ENCODE results near the gene MS4A5. TPM values are rescaled to one million over a fixed set of nuclear protein-coding genes. Genes with fewer than 3 reads are reported as not detected.

MS4A5 gene, protein sequence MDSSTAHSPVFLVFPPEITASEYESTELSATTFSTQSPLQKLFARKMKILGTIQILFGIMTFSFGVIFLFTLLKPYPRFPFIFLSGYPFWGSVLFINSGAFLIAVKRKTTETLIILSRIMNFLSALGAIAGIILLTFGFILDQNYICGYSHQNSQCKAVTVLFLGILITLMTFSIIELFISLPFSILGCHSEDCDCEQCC
- total RNA-seq (2021) (not detected in 3 replicates), Bru-seq, nascent RNA (percentile 15 among the genes with signal in this experiment)
- long read RNA-seq, experiment 1, result 0 reads
- long read RNA-seq, experiment 2, result 0 reads
- long read RNA-seq, experiment 3, result 0 reads

DNA sequence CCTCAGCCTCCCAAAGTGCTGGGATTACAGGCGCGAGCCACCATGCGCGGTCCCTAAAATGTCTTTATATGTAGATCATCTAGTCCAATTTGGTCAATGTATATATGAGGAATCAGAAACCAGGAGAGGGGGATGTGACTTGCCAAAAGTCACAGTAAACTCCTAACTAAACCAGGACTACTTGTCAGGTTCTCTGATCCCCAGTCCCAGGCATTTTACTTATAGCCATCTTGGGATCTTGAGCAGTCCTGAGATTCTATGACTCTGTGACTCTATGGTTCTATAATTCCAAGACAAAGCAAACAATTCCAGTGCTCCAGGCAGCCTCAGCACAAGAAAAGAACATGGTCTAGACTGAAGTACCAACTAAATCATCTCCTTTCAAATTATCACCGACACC is at the start of gene MS4A5:
TSS of gene MS4A5 (plus strand) at position 301 of the 400 bp plus-strand sequence. CDS start 103 bp downstream, outside the sequence.
- Mint-ChIP-seq H3K27me3 (ENCODE audit: low read depth) (no peaks in the 10 kb centered on the region), H3K4me1 (peaks cover 11% of the 10 kb centered on the region), H3K4me3 (no peak within 1 kb of the TSS), H3K36me3 (no peaks in the 10 kb centered on the region), H3K27ac (no peak within 1 kb of the TSS), H3K9me3 (peaks cover 3% of the 10 kb centered on the region; the same call in 1 of the 2 replicates)
- DNase-seq (ENCODE audit: low spot score) (no peak), ATAC-seq (no peak)
- ChIA-PET POLR2A (no interaction called here), CTCF (no interaction called here)
- TF ChIP-seq FOXP1 (CRISPR knock-in tag; IDR thresholded peaks at IDR 0.05; ENCODE audit: borderline replicate concordance) (no peak), CREM (CRISPR knock-in tag; IDR thresholded peaks at IDR 0.05) (no peak), ZNF263 (CRISPR knock-in tag; IDR thresholded peaks at IDR 0.05; ENCODE audit: low read depth) (no peak), MYBL2 (CRISPR knock-in tag; IDR thresholded peaks at IDR 0.05) (no peak), SP1 (CRISPR knock-in tag; conservative IDR thresholded peaks at IDR 0.05) (no peak)

DNA sequence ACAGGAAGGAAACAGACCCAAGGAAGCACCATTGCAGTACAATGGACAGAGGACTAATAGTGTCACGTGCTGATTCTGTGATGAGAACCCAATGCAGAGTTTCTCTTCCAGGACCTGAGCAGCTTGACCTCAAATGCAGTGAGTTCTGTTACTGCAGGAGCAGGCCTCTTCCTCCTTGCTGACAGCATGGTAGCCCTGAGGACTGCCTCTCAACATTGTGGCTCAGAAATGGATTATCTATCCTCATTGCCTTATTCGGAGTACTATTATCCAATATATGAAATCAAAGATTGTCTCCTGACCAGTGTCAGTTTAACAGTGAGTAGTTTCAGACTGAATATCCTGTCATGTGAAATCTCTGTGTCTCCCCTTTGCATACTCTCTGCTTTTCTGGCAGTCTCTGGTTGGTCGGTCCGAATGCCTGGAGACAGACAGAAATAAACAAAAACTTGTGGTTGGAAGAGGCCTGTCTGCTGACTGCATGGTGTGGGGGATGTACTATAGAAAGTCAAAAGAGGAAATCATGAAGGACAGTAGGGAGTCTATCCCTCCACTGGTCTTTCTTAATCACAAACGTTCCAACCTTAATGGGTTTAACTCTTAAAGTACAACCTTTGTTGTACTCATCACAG is 40.0 kb upstream of the MS4A5 start:
- H3K27ac Mint-ChIP-seq, result no peak overlapping the region
- DNase-seq (ENCODE audit: low spot score), result no peak
- no peak for ATAC-seq
- TF ChIP-seq ESRRA (CRISPR knock-in tag; IDR thresholded peaks at IDR 0.05; ENCODE audit: borderline replicate concordance) (no peak), ZNF416 (CRISPR knock-in tag; IDR thresholded peaks at IDR 0.05) (no peak), NFE2L1 (CRISPR knock-in tag; IDR thresholded peaks at IDR 0.05) (no peak)
- TF ChIP-seq, protein P1, sequence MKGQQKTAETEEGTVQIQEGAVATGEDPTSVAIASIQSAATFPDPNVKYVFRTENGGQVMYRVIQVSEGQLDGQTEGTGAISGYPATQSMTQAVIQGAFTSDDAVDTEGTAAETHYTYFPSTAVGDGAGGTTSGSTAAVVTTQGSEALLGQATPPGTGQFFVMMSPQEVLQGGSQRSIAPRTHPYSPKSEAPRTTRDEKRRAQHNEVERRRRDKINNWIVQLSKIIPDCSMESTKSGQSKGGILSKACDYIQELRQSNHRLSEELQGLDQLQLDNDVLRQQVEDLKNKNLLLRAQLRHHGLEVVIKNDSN (CRISPR knock-in tag; IDR thresholded peaks at IDR 0.05), result no peak
- TF ChIP-seq, protein P2, sequence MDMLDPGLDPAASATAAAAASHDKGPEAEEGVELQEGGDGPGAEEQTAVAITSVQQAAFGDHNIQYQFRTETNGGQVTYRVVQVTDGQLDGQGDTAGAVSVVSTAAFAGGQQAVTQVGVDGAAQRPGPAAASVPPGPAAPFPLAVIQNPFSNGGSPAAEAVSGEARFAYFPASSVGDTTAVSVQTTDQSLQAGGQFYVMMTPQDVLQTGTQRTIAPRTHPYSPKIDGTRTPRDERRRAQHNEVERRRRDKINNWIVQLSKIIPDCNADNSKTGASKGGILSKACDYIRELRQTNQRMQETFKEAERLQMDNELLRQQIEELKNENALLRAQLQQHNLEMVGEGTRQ (CRISPR knock-in tag; IDR thresholded peaks at IDR 0.05), result no peak
- TF ChIP-seq, protein P3, sequence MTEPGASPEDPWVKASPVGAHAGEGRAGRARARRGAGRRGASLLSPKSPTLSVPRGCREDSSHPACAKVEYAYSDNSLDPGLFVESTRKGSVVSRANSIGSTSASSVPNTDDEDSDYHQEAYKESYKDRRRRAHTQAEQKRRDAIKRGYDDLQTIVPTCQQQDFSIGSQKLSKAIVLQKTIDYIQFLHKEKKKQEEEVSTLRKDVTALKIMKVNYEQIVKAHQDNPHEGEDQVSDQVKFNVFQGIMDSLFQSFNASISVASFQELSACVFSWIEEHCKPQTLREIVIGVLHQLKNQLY (CRISPR knock-in tag; IDR thresholded peaks at IDR 0.05), result no peak
- ChIA-PET CTCF (no interaction called here), POLR2A (no interaction called here)
- H3K27me3 Mint-ChIP-seq (ENCODE audit: low read depth), result no peaks in the 10 kb centered on the region
- peaks cover 5% of the 10 kb centered on the region; the same call in 1 of the 2 replicates for H3K9me3 Mint-ChIP-seq
- peaks cover 8% of the 10 kb centered on the region for H3K4me1 Mint-ChIP-seq
- no peak overlapping the region for H3K4me3 Mint-ChIP-seq
- H3K36me3 Mint-ChIP-seq, result no peaks in the 10 kb centered on the region

DNA sequence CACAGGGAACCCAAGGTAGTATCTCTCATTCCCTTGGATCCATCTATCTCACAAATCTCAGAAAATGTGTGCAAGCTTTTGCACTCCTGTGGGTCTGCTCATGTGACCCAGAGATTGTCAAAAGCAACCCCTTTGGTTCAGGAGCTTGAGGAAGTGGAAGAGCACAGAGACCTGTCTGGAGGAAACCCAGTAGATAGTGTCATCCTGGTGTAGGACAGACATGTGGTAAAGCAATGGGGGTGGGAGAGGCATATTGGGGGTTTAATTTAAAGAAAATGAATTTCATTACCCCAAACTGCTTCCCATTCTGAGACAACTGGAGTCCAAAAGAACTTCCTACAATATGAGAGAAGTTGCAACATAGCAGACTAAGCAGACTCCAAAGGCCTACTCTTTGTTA is 39.0 kb upstream of the MS4A5 start:
- H3K27me3 Mint-ChIP-seq (ENCODE audit: low read depth), result no peaks in the 10 kb centered on the region
- H3K27ac Mint-ChIP-seq, result no peak overlapping the region
- ChIA-PET POLR2A (no interaction called here), CTCF (no interaction called here)
- H3K36me3 Mint-ChIP-seq, result no peaks in the 10 kb centered on the region
- H3K4me1 Mint-ChIP-seq, result peaks cover 8% of the 10 kb centered on the region
- H3K9me3 Mint-ChIP-seq, result peaks cover 5% of the 10 kb centered on the region; the same call in 1 of the 2 replicates
- TF ChIP-seq, protein P4, sequence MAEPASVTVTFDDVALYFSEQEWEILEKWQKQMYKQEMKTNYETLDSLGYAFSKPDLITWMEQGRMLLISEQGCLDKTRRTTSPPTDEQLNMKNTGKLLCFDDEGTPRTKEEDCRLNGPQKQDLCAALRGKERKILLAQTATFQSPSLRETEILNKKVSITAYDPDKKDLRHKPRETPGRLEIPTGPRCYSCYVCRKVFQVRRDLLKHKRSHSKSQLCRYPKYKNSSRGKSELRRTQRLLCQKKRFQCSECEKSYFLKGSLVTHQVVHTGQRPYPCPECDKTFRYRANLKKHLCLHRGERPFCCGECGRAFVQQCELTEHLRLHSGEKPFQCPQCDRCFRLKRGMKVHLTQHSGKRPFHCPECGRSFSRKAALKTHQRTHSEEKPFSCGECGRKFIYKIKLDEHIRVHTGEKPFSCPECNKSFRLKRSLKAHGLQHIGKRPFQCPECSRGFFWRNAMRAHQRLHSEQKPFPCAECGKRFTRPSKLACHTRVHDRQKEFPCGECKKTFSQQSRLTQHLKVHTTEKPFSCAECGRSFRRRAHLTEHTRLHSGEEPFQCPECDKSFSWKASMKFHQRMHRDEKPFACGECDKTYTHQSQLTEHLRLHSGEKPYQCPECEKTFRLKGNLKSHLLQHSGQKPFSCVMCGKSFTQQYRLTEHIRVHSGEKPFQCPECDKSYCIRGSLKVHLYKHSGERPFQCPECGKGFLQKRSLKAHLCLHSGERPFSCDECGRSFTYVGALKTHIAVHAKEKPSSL (CRISPR knock-in tag; conservative IDR thresholded peaks at IDR 0.05), result no peak
- TF ChIP-seq, protein P5, sequence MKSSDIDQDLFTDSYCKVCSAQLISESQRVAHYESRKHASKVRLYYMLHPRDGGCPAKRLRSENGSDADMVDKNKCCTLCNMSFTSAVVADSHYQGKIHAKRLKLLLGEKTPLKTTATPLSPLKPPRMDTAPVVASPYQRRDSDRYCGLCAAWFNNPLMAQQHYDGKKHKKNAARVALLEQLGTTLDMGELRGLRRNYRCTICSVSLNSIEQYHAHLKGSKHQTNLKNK (CRISPR knock-in tag; IDR thresholded peaks at IDR 0.05), result no peak
- TF ChIP-seq FOXP1 (CRISPR knock-in tag; IDR thresholded peaks at IDR 0.05; ENCODE audit: borderline replicate concordance) (no peak), NR3C1 (CRISPR knock-in tag; conservative IDR thresholded peaks at IDR 0.05; ENCODE audit: low read depth) (no peak)
- TF ChIP-seq, protein P6, sequence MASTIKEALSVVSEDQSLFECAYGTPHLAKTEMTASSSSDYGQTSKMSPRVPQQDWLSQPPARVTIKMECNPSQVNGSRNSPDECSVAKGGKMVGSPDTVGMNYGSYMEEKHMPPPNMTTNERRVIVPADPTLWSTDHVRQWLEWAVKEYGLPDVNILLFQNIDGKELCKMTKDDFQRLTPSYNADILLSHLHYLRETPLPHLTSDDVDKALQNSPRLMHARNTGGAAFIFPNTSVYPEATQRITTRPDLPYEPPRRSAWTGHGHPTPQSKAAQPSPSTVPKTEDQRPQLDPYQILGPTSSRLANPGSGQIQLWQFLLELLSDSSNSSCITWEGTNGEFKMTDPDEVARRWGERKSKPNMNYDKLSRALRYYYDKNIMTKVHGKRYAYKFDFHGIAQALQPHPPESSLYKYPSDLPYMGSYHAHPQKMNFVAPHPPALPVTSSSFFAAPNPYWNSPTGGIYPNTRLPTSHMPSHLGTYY (CRISPR knock-in tag; IDR thresholded peaks at IDR 0.05), result no peak
- ATAC-seq (no peak), DNase-seq (ENCODE audit: low spot score) (no peak)
- H3K4me3 Mint-ChIP-seq, result no peak overlapping the region

All from WTC11 (cell line).